ENCODE results near the gene CPVL. TPM values are rescaled to one million over a fixed set of nuclear protein-coding genes. Genes with fewer than 3 reads are reported as not detected.

Gene CPVL
- total and polyA plus RNA-seq, 8 donors: 1.6 to 25.6 (median 2.9) TPM

DNA sequence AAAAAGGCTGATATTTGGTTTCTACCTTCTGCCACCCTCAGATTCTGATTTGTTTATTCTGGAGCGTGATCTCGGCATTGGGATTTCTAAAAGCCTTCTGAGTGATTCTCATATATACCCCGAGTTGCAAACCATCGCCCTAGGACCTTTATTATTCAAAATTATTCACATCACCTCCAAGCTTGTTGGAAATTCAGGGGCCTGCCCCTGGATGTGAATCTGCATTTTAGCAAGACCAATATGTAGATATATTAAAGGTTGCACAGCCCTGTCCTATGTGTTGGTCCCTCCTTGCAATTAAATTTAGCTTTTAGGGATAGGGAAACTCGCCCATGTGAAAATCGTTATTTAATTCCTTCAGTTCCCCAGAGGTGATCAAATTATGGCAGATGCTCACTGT is 39.3 kb upstream of the CPVL start:
- DNase-seq (no peak), FAIRE-seq (no peak), ATAC-seq (no peak)
- Histone ChIP-seq H3K27me3 (no peaks in the 10 kb centered on the region), H3K36me3 (no peaks in the 10 kb centered on the region), H3K27ac (no peak overlapping the region), H3K4me1 (peaks cover 0 to 3% (median under 1%) of the 10 kb centered on the region in 3 donors), H3K9me3 (no peaks in the 10 kb centered on the region), H3K4me3 (no peak overlapping the region)
- intact Hi-C loops (cut with DNase I): no loop called here
- TF ChIP-seq, protein P1, sequence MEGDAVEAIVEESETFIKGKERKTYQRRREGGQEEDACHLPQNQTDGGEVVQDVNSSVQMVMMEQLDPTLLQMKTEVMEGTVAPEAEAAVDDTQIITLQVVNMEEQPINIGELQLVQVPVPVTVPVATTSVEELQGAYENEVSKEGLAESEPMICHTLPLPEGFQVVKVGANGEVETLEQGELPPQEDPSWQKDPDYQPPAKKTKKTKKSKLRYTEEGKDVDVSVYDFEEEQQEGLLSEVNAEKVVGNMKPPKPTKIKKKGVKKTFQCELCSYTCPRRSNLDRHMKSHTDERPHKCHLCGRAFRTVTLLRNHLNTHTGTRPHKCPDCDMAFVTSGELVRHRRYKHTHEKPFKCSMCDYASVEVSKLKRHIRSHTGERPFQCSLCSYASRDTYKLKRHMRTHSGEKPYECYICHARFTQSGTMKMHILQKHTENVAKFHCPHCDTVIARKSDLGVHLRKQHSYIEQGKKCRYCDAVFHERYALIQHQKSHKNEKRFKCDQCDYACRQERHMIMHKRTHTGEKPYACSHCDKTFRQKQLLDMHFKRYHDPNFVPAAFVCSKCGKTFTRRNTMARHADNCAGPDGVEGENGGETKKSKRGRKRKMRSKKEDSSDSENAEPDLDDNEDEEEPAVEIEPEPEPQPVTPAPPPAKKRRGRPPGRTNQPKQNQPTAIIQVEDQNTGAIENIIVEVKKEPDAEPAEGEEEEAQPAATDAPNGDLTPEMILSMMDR (IDR thresholded peaks at IDR 0.05): no peak
- WGBS, 2 donors: 86% methylated on average over 6 of the region's 6 CpGs

DNA sequence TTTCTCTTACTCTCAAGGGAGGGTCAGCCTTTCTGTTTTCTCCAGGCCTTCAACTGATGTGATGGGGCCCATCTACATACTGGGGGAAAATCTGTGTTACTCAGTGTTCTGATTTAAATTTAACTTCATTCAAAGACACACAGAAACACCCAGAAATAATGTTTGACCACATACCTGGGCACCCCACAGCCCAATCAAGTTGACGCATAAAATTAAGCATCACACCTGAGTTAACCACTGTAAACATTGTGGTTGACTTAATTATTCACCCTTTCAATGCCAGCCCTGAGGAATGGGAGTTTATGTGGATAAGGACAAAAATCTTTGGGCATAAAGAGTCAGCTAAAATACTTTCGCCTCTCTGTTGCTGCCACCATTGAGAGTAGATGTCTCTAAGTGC is 38.3 kb upstream of the CPVL start:
- H3K4me3 ChIP-seq: no peak overlapping the region
- no peaks in the 10 kb centered on the region for H3K4me1 ChIP-seq
- no peaks in the 10 kb centered on the region for H3K9me3 ChIP-seq
- TF ChIP-seq, protein P1 (IDR thresholded peaks at IDR 0.05): no peak
- no peaks in the 10 kb centered on the region for H3K36me3 ChIP-seq
- ATAC-seq (no peak), FAIRE-seq (no peak), DNase-seq (no peak)
- no peaks in the 10 kb centered on the region for H3K27me3 ChIP-seq
- intact Hi-C loops (cut with DNase I): no loop called here
- H3K27ac ChIP-seq: no peak overlapping the region
- 91 to 93% methylated on average over 2 of the region's 2 CpGs for WGBS, 2 donors

DNA sequence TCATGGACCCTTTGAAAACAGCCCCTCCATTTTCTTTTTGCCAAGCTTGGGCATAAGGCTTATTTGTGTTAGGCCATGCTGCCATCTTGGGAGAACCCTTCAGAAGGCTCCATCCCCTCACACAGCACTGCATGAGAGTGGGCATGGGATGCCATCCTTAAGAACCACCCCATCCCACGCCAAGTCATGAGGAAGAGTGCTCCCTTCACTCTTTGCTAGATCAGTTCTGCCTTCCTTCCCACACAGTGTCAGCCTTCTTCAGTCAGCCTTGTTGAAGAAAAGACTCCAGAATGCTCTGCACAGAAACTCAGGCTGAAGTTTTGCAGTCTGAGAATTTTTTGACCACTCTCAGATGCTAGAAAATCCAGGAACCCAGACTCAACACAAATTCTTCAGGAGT is 32.8 kb upstream of the CPVL start:
- H3K27me3 ChIP-seq: no peaks in the 10 kb centered on the region
- H3K36me3 ChIP-seq: no peaks in the 10 kb centered on the region

DNA sequence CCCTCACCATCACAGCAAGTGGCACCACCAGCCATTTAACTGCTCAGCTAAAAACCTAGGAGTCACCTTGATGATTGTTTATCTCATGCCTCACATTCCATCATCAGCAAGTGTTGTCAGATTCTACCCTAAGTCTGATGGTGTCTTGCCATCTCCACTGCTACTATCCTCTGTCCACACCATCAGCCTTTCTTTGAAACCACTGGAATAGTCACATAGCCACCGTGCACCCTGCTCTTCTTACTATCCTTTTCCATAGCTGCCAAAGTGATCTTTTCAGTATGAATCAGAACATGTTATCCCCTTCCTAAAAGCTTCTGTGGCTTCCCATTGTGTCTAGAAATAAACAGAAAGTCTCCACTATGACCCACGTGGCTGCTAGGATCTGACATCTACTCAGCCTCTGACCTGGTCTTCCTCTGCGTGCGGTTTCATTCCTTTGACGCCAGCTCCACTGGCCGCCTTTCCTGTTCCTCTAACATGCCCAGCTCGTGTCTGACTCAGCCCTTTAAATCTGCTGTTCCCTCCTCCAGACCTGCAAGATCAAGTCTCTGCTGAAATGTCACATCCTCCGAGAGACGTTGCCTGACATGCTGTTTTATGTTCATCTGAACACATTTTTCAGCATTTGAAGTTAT is 31.7 kb upstream of the CPVL start:
- no peaks in the 10 kb centered on the region for H3K27me3 ChIP-seq
- peak in 1 of 6 donors; percentile 60 for DNase-seq
- no peak for FAIRE-seq
- TF ChIP-seq, protein P1 (IDR thresholded peaks at IDR 0.05): no peak
- H3K36me3 ChIP-seq: no peaks in the 10 kb centered on the region
- intact Hi-C loops (cut with DNase I): loop anchor here in 1 of 3 donors (10.0 kb wide), 1 partner anchor 217 kb away; no protein-coding TSS in a partner anchor
- H3K27ac ChIP-seq: no peak overlapping the region
- peak in 3 of 4 donors; percentile 38 to 83 (median 80) for ATAC-seq
- no peaks in the 10 kb centered on the region for H3K9me3 ChIP-seq
- no peak overlapping the region for H3K4me3 ChIP-seq
- 72 to 79% methylated on average over 9 of the region's 9 CpGs for WGBS, 2 donors
- no peaks in the 10 kb centered on the region for H3K4me1 ChIP-seq

More for the DNA sequence above, 32.8 kb upstream of the CPVL start:
- TF ChIP-seq, protein P1 (IDR thresholded peaks at IDR 0.05): no peak
- H3K9me3 ChIP-seq: no peaks in the 10 kb centered on the region
- 91 to 96% methylated on average over 1 of the region's 1 CpG for WGBS, 2 donors
- FAIRE-seq (no peak), DNase-seq (no peak), ATAC-seq (no peak)
- H3K4me3 ChIP-seq: no peak overlapping the region
- no peak overlapping the region for H3K27ac ChIP-seq
- intact Hi-C loops (cut with DNase I): loop anchor here in 1 of 3 donors (10.0 kb wide), 1 partner anchor 216 kb away; no protein-coding TSS in a partner anchor
- H3K4me1 ChIP-seq: no peaks in the 10 kb centered on the region

DNA sequence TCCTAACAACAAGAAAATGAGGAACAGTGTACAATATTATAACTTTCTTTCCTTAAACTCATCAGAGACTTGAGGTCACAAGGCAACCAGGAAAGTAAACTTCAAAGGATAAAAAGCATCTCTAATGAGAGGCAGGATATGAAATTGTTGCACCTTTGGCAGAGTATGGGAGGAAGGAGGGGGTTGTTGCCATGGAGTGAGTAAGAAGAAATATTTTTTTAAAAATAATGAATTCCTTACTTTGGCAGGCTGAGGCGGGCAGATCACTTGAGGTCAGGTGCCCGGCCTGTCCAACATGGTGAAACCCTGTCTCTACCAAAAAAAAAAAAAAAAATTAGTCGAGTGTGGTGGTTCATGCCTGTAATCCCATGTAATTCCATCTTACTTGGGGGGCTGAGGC is 27.1 kb upstream of the CPVL start:
- no peak overlapping the region for H3K27ac ChIP-seq
- H3K4me3 ChIP-seq: no peak overlapping the region
- TF ChIP-seq, protein P1 (IDR thresholded peaks at IDR 0.05): no peak
- no peaks in the 10 kb centered on the region for H3K27me3 ChIP-seq
- WGBS, 2 donors: 87 to 91% methylated on average over 3 of the region's 3 CpGs
- DNase-seq: no peak
- H3K4me1 ChIP-seq: no peaks in the 10 kb centered on the region
- H3K9me3 ChIP-seq: no peaks in the 10 kb centered on the region
- intact Hi-C loops (cut with DNase I): loop anchor here in 1 of 3 donors (10.0 kb wide), 1 partner anchor 221 kb away; no protein-coding TSS in a partner anchor
- ATAC-seq: no peak
- FAIRE-seq: no peak
- no peaks in the 10 kb centered on the region for H3K36me3 ChIP-seq
